ENCODE results near the gene RP9.
"Not testable (repeated sequence)": the region's sequence is repeated elsewhere in the genome, so short reads cannot be mapped to it uniquely, and the experiment has no call there.

The RP9 gene

DNA sequence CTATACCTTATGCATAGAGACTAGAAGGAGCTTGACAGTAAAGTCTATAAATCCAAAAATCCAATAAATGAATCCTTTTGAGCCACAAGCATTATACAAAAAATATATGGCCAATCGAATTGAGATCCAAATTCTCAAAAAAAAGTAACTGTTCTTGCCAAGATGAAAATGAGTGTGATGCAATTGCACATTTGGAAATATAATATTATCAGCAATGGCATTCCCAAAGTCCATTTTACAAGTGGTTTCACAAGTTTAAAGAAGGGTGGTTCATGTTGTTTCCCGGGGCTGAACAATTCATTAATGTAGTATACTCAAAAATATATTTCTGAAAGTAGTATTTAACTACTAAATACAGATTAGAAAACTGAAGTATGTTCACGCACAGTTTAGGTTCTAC is 7.3 kb downstream of the RP9 start:
- no peak for DNase-seq (ENCODE audit: low read depth, low spot score)

GRCh38 chr7:33100770-33101169 is 8.4 kb downstream of the RP9 start:
- DNase-seq (ENCODE audit: low read depth, low spot score): no peak

GRCh38 chr7:33099154-33099940 is 9.9 kb downstream of the RP9 start:
- no peak for DNase-seq (ENCODE audit: low read depth, low spot score)

DNA sequence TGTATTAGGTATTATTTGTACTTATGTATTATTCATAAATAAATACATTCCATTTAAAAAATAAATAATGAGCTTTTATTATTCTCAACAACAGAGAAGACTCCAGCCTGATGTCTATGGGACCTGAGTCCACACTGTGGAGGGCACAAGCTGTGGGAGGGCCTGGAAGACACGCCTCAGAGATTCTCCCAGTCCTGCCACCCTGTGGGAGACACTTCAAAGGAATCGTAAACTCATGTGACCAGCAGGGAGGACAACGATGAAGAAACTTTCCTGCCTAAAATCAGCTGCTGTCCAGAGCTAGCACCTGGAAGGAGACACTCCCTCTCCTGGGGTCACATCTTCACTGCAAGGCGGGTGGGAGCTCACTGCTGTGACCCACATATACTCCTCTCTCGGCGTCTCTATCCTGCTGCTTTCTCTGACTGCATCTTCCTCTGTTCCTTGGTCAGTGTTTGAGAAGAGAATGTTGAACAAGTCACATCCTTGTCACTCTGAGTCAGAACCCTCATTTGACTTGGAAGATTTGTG is 14.4 kb downstream of the RP9 start:
- DNase-seq (ENCODE audit: low read depth, low spot score): not testable (repeated sequence)

DNA sequence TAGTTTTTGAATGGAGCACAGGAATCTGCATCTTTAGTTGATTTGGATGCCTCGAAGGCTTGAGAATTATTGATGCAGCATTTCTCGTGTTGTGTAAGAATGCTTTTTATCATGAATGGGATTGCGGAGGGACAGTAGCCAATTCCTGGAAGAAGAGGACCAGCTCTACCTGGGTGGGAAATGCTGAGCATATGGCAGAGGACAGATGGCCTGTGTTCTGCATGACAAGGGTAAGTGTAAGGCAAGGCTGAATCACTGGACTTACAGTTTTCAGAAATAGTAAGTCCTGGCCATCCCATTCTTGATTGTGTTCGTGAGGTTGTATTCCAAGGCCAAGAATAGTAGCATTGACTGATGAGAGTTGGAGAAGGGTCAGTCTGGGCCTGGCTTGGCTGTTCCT is 15.9 kb downstream of the RP9 start:
- DNase-seq (ENCODE audit: low read depth, low spot score): no peak

GRCh38 chr7:33091641-33092191 is 17.5 kb downstream of the RP9 start:
- no peak for DNase-seq (ENCODE audit: low read depth, low spot score)

- DNase-seq (ENCODE audit: low read depth, low spot score): no peak
Measured at GRCh38 chr7:33091111-33091531, 18.1 kb downstream of the RP9 start.

DNA sequence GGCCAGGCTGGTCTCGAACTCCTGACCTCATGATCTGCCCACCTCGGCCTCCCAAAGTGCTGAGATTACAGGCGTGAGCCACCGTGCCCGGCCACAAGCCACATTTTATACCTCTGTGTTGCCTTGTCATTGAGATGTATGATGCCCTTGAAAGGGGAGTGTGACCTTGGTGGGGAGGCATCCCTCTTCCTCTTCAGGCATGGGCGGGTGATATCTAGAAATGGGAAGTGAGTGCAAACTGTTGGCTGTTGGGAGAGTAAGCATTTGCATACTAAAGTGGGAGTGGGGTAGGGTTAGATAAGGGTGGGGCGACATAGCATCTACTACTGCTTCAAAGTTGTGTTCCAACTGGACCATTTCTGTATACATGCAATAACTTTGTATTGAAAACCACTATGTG is 20.1 kb downstream of the RP9 start:
- DNase-seq (ENCODE audit: low read depth, low spot score): no peak

DNA sequence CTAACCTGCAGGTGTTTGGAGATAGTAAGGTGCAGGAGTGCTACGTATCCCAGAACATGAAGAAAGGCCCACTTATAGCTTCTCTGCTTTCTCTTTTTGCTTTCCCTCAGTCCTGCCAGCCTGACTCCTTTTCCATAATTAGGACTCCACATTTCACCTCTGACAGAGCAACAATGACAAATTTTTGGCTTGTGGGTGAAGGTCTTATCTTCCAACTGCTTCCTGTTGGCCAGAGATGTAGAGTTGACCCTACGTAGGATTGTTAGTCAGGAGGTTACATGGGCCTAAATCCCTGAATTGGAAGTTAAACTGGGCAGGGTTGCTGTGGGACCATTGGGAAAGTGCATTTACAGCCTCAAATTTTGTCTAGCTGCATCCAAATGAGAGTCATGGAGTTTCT is 21.3 kb downstream of the RP9 start:
- no peak for DNase-seq (ENCODE audit: low read depth, low spot score)

DNA sequence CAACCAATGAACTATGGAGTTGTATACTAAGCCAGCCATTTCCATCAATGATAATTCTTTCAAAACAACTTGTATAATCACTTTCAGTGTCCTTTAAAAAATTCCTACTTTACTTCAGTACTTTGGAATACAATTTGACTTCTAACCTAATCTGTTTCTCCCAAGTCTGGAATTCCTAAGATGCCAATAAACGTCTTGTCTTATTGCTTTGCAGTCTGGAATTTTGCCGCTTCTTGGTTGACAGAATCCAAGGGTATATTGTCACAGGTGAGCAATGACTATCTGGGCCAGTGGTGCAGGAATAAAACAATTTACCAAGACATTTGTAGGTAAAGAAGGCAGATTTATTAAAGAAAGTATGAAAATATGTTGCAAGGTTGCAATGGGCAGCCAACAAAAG is 21.8 kb downstream of the RP9 start:
- no peak for DNase-seq (ENCODE audit: low read depth, low spot score)

DNA sequence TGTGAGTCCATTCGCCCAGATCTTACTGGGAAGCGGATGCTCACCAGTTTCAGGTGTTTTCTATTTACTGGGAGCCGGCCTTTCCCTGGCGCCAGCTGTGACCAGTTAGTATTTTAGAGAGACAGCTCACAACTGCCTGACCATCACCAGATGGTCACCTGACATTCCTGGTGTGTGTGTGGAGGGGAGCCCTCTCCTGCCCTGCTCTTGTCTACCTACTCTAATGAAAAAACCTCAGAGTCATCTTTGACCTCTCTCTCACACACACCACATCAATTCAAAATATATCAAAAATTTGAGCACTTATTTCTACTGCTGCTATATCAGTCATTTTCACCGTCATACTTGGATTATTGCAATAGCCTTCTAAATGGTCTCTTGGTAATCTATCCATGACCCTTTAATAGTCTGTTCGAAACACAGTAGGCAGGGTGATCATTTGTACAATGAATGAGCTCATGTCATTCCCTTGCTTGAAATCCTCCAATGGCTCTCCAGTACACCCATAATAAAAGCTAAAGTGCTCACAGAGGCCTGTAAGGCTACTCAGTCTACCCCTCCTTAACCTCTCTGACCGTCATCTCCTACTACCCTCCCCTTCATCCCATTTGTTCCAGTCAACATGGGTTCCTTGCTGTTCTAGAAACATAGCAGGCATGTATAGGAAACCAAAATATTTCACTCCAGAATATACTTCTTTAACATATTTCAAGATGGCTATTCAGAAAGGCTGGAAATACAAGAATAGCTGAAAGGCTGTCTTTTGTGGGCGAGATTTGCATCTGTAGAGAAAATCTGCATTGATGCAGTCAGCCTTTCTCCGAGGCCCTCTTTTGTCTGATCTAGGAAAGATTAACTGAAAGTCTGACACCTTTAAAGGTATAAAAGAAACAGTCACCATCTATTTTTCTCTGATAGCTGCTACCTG is 29.2 kb downstream of the RP9 start:
- no peak for DNase-seq (ENCODE audit: low read depth, low spot score)

- no peak for DNase-seq (ENCODE audit: low read depth, low spot score)
Measured at GRCh38 chr7:33079096-33079495, 30.1 kb downstream of the RP9 start.

GRCh38 chr7:33076737-33077136 is 32.5 kb downstream of the RP9 start:
- DNase-seq (ENCODE audit: low read depth, low spot score): no peak

DNA sequence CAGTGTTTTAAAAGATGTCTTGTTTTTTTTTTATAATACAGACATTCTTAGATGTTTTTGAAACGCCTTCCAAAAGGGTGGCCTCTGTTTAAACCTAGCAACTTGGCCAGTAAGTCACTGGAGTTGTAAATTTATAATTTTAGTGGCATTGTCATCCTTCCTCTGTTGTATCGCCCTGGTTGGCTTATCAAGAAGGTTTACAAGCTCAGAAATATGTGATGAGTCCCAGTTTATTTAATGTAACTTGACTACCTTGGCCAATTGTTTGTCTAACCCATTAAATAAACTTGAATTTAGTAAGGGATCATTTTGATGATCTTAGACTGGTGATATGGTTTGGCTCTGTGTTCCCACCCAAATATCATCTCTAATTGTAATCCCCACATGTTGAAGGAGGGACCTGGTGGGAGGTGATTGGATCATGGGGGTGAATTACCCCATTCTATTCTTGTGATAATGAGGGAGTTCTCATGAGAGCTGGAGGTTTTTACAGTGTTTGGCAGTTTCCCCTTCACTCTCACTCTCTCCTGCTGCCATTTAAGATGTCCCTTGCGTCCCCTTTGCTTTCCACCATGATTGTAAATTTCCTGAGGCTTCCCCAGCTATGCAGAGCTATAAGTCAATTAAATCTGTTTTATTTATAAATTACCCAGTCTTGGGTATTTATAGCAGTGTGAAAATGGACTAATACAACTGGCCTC is 33.2 kb downstream of the RP9 start:
- no peak for DNase-seq (ENCODE audit: low read depth, low spot score)

DNA sequence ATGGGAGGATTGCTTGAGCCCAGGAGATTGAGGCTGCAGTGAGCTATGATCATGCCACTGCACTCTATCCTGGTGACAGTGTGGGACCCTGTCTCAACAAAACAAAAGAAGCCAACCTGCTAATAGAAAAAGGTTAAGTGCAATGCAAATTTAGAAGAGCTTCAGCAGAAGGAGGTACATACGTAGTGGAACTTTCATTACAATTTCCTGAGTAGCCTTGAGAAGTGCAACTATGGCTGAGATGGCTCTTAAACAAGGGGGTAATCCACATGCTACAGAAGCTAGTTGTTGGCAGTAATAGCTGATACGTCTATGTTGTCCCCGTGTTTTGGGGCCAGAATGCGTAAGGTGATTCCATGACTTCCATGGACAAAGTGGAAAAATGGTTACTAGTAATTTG is 36.0 kb downstream of the RP9 start:
- no peak for DNase-seq (ENCODE audit: low read depth, low spot score)

DNA sequence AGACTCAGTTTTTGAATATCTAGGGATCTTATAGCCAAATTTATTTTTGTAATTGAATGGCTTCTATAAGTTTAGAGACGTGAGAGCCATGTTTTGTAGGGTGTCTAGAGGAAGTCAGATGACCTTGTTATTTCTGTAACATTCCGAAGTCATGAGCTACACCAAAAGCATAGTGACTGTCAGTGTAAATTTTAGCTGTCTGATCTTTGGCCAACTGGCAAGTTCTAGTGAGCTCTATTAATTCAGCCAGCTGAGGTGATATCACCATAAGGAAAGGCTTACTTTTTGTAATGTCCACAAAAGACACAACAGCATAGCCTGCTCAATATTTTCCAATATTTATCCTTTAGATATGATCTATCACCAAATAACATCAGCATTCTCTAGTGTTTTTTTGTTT is 36.7 kb downstream of the RP9 start:
- DNase-seq (ENCODE audit: low read depth, low spot score): no peak

GRCh38 chr7:33070831-33071230 is 38.4 kb downstream of the RP9 start:
- DNase-seq (ENCODE audit: low read depth, low spot score): no peak

GRCh38 chr7:33070277-33070676 is 38.9 kb downstream of the RP9 start:
- no peak for DNase-seq (ENCODE audit: low read depth, low spot score)

GRCh38 chr7:33067921-33068320 is 41.3 kb downstream of the RP9 start:
- DNase-seq (ENCODE audit: low read depth, low spot score): no peak

DNA sequence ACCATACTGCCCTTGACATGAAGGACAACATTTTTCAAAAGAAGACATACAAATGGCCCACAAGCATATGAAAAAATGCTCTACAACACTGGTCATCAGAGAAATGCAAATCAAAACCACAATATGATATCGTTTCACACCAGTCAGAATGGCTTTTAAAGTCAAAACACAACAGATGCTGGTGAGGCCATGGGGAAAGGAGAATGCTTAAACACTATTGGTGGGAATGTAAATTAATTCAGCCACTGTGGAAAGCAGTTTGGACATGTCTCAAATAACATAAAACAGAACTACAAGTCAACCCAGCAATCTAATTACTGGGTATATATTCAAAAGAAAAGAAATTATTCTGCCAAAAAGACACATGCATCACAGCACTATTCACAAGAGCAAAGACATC is 42.4 kb downstream of the RP9 start:
- DNase-seq (ENCODE audit: low read depth, low spot score): no peak

DNA sequence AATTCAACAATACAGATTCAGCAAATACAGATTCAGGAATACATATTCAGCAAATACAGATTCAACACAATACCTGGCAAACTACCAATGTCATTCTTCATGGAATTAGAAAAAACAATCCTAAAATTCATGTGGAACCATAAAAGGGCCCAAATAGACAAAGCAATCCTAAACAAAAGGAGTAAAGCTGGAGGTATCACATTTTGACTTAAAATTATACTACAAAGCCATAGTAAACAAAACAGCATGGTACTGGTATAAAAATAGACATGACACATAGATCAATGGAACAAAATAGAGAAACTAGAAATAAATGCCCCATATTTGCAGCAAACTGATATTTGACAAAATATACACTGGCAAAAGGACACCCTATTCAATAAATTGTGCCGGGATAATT is 43.2 kb downstream of the RP9 start:
- no peak for DNase-seq (ENCODE audit: low read depth, low spot score)

Measured in smooth muscle cell of the brain vasculature (primary cell).